ENCODE results near the gene BCKDHA. TPM values are rescaled to one million over a fixed set of nuclear protein-coding genes. Genes with fewer than 3 reads are reported as not detected.
A peak's percentile ranks its signal among the peaks of the same experiment; 100 is the strongest.
"Not testable (repeated sequence)": the region's sequence is repeated elsewhere in the genome, so short reads cannot be mapped to it uniquely, and the experiment has no call there.

The BCKDHA gene
- total RNA-seq, 1 donor from 2014 or later: 53.4 TPM

- DNase-seq (ENCODE audit: low read depth): no peak
These were observed 5.8 kb downstream of the BCKDHA start for GRCh38 chr19:41403181-41403970.

- no peak for DNase-seq (ENCODE audit: low read depth)
These were observed 8.2 kb downstream of the BCKDHA start for GRCh38 chr19:41405776-41406175.

GRCh38 chr19:41407271-41407670 lies 9.7 kb downstream of the BCKDHA start:
- no peak for DNase-seq (ENCODE audit: low read depth)

GRCh38 chr19:41408256-41408655 lies 10.6 kb downstream of the BCKDHA start:
- no peak for DNase-seq (ENCODE audit: low read depth)

GRCh38 chr19:41408846-41409245 lies 11.2 kb downstream of the BCKDHA start:
- not testable (repeated sequence) for DNase-seq (ENCODE audit: low read depth)

- peak; percentile 45 for DNase-seq (ENCODE audit: low read depth)
These were observed 11.7 kb downstream of the BCKDHA start for GRCh38 chr19:41409288-41409687.

GRCh38 chr19:41410336-41411054 lies 12.9 kb downstream of the BCKDHA start:
- DNase-seq (ENCODE audit: low read depth): no peak

- DNase-seq (ENCODE audit: low read depth): no peak
These were observed 13.7 kb downstream of the BCKDHA start for GRCh38 chr19:41411100-41411967.

GRCh38 chr19:41411968-41412265 lies 14.3 kb downstream of the BCKDHA start:
- DNase-seq (ENCODE audit: low read depth): no peak

GRCh38 chr19:41412953-41413352 lies 15.3 kb downstream of the BCKDHA start:
- no peak for DNase-seq (ENCODE audit: low read depth)

- no peak for DNase-seq (ENCODE audit: low read depth)
These were observed 16.3 kb downstream of the BCKDHA start for GRCh38 chr19:41413947-41414346.

GRCh38 chr19:41414461-41414860 lies 16.8 kb downstream of the BCKDHA start:
- DNase-seq (ENCODE audit: low read depth): no peak

GRCh38 chr19:41415154-41415571 lies 17.5 kb downstream of the BCKDHA start:
- DNase-seq (ENCODE audit: low read depth): peak; percentile 89

- no peak for DNase-seq (ENCODE audit: low read depth)
These were observed 18.6 kb downstream of the BCKDHA start for GRCh38 chr19:41416194-41416674.

GRCh38 chr19:41420101-41420880 lies 22.7 kb downstream of the BCKDHA start:
- no peak for DNase-seq (ENCODE audit: low read depth)

- DNase-seq (ENCODE audit: low read depth): no peak
These were observed 23.7 kb downstream of the BCKDHA start for GRCh38 chr19:41421314-41421713.

GRCh38 chr19:41421973-41422372 lies 24.4 kb downstream of the BCKDHA start:
- DNase-seq (ENCODE audit: low read depth): no peak

GRCh38 chr19:41422456-41422855 lies 24.8 kb downstream of the BCKDHA start:
- no peak for DNase-seq (ENCODE audit: low read depth)

- DNase-seq (ENCODE audit: low read depth): no peak
These were observed 25.3 kb downstream of the BCKDHA start for GRCh38 chr19:41422955-41423354.

GRCh38 chr19:41424335-41425173 lies 26.9 kb downstream of the BCKDHA start:
- no peak for DNase-seq (ENCODE audit: low read depth)

Data from myocyte (in vitro differentiated cells).